ENCODE measurements around the gene HKDC1. TPM values are rescaled to one million over a fixed set of nuclear protein-coding genes. Genes with fewer than 3 reads are reported as not detected.
"Not testable (repeated sequence)": the region's sequence is repeated elsewhere in the genome, so short reads cannot be mapped to it uniquely, and the experiment has no call there.

The HKDC1 gene
- total RNA-seq, 1 donor from 2014 or later: not detected

GRCh38 chr10:69278446-69278963 is 58.4 kb downstream of the HKDC1 start, which contains the start of gene HK1:
Gene HK1 (plus strand): TSS chr10:69278496.
- DNase-seq (ENCODE audit: low read depth in 2 of 2): peak; percentile 28 to 71

GRCh38 chr10:69279110-69279509 is 59.0 kb downstream of the HKDC1 start:
- no peak for DNase-seq (ENCODE audit: low read depth in 2 of 2)

GRCh38 chr10:69281507-69282413 is 61.6 kb downstream of the HKDC1 start:
- DNase-seq (ENCODE audit: low read depth in 2 of 2): no peak

GRCh38 chr10:69284402-69284801 is 64.3 kb downstream of the HKDC1 start:
- not testable (repeated sequence) for DNase-seq (ENCODE audit: low read depth in 2 of 2)

GRCh38 chr10:69285699-69286098 is 65.6 kb downstream of the HKDC1 start:
- DNase-seq (ENCODE audit: low read depth in 2 of 2): no peak

- no peak for DNase-seq (ENCODE audit: low read depth in 2 of 2)
Observed at GRCh38 chr10:69287181-69287580, 67.0 kb downstream of the HKDC1 start.

- DNase-seq (ENCODE audit: low read depth in 2 of 2): no peak
Observed at GRCh38 chr10:69290993-69291392, 70.9 kb downstream of the HKDC1 start.

- DNase-seq (ENCODE audit: low read depth in 2 of 2): no peak
Observed at GRCh38 chr10:69292459-69292858, 72.3 kb downstream of the HKDC1 start.

GRCh38 chr10:69295027-69295636 is 75.0 kb downstream of the HKDC1 start:
- no peak for DNase-seq (ENCODE audit: low read depth in 2 of 2)

- peak in 1 of 2 donors; percentile 43 for DNase-seq (ENCODE audit: low read depth in 2 of 2)
Observed at GRCh38 chr10:69303632-69304051, 83.5 kb downstream of the HKDC1 start.

- no peak for DNase-seq (ENCODE audit: low read depth in 2 of 2)
Observed at GRCh38 chr10:69306421-69306820, 86.3 kb downstream of the HKDC1 start.

GRCh38 chr10:69307434-69307833 is 87.3 kb downstream of the HKDC1 start:
- no peak for DNase-seq (ENCODE audit: low read depth in 2 of 2)

- DNase-seq (ENCODE audit: low read depth in 2 of 2): not testable (repeated sequence)
Observed at GRCh38 chr10:69308304-69308703, 88.2 kb downstream of the HKDC1 start.

- no peak for DNase-seq (ENCODE audit: low read depth in 2 of 2)
Observed at GRCh38 chr10:69311309-69311708, 91.2 kb downstream of the HKDC1 start.

- DNase-seq (ENCODE audit: low read depth in 2 of 2): no peak
Observed at GRCh38 chr10:69312528-69312927, 92.4 kb downstream of the HKDC1 start.

GRCh38 chr10:69315100-69315542 is 95.0 kb downstream of the HKDC1 start:
- no peak for DNase-seq (ENCODE audit: low read depth in 2 of 2)

GRCh38 chr10:69315610-69316312 is 95.6 kb downstream of the HKDC1 start:
- DNase-seq (ENCODE audit: low read depth in 2 of 2): no peak

GRCh38 chr10:69316313-69317059 is 96.4 kb downstream of the HKDC1 start:
- DNase-seq (ENCODE audit: low read depth in 2 of 2): peak in 1 of 2 donors; percentile 74
